GM21723 (cell line): ENCODE measurements around the gene TTC7B.

Experiments used
- ATAC-seq: cut with Tn5 transposase; IDR thresholded peaks from one replicate; pipeline ENCODE4 v1.9.1; 2021; ENCODE audit warnings: mild to moderate bottlenecking, moderate library complexity; ENCODE audit not compliant: unreplicated experiment

Gene TTC7B

GRCh38 chr14:90579816-90580215 is 236.4 kb downstream of the TTC7B start:
- no peak for ATAC-seq

- ATAC-seq = no peak
Observed at GRCh38 chr14:90579088-90579487, 237.1 kb downstream of the TTC7B start.

- ATAC-seq = no peak
Observed at GRCh38 chr14:90578283-90578985, 237.8 kb downstream of the TTC7B start.

DNA sequence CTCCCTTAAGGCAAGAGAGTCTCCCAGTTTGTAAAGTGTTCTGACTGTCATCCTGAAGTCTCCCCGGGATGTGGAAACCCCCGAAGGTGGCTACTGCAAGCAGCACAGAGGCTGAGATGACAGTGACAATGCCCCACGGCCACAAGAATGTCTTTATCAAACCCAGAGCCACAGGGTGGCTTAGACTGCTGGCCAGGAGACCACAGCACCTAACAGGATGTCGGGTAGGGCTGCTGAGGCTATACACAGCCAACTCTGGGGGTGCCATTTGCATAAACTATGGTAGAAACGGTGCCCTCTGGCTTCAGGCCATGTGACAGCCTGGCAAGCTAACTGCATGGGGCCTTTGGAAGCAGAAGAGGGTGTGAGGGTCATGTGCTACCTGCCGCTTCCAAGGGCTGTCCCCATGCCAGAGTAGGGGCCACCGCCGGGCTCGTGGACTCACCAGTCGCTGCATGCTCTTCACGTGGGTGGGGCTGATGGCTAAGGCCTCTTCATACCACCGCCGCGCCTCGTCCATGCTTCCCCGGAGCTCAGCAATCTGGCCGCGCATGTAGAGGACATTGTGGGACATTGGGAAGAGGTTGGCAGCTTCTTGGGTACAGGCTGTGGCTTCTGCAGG is 238.5 kb downstream of the TTC7B start:
- ATAC-seq = no peak

DNA sequence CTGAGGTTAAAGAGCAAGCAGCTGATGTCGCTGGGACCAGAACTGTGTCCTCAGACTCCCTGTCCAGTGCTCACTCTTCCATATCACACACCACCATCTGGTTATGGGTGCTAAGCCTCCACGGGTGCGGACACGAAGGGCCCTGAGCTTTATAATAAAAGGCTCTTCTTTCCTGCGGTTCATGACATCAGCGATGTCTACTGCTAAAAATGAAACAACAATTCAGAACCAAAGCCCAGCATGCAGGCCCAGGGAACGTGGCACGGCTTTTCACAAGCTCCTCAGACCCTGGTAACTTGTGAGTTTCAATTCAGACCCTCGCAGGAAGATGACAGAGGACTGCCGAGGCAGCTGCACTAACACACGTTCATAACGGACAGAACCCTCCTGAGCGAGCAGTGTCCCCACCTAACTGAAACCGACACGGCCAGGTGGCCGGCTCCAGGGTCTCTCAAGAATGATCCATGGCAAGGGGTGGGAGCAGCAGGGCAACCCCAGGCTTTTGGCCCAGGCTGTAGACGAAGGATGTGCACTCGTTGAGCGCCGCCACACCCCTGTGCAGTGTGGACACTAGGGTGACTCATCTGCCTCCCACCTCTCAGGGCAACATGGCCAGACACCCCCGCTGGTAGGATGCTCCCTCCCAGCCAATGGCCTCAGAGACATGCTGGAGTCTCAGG is 239.1 kb downstream of the TTC7B start:
- no peak for ATAC-seq

- no peak for ATAC-seq
Observed at GRCh38 chr14:90576581-90576980, 239.6 kb downstream of the TTC7B start.

DNA sequence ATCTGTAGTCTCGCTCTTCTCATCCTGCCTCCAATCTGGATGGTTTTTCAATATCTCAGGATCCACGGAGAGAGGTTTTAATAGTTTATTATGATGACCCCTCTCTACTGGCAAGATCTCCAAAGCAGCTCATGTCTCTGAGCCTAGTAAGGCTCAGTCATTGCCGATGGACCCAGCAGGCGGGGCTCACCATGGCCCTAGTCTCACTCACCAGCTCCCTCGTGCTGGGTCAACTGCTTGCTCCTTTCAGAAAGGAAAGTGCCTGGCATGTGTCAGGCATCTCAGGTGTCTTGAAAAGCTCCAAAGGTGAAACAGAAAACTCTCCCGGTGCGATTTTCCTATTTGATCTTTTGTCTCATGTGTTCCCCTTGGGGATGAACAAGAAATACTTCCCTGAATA is 240.4 kb downstream of the TTC7B start:
- no peak for ATAC-seq

DNA sequence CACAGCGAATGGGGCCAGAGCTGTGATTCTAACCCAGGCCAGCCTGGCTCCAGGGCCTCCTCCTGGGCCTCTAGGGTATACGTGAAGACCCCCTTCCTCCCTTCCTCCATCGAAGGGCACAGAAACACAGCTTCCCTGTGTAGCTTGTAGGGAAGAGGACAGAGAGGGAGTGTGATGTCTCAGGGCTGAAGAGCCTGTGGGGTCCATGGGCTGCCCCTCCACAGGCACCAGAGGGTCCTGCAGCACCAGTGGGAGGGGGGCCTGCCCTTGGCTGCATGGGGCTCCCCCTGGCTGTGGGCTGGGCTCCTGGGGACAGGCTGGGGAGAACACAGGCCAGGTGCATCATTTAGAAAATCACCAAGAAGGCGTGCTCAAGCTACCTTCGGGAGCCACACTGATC is 240.9 kb downstream of the TTC7B start:
- ATAC-seq = no peak

- no peak for ATAC-seq
Observed at GRCh38 chr14:90574188-90575131, 241.8 kb downstream of the TTC7B start.

GRCh38 chr14:90573385-90574105 is 242.7 kb downstream of the TTC7B start:
- ATAC-seq = no peak

DNA sequence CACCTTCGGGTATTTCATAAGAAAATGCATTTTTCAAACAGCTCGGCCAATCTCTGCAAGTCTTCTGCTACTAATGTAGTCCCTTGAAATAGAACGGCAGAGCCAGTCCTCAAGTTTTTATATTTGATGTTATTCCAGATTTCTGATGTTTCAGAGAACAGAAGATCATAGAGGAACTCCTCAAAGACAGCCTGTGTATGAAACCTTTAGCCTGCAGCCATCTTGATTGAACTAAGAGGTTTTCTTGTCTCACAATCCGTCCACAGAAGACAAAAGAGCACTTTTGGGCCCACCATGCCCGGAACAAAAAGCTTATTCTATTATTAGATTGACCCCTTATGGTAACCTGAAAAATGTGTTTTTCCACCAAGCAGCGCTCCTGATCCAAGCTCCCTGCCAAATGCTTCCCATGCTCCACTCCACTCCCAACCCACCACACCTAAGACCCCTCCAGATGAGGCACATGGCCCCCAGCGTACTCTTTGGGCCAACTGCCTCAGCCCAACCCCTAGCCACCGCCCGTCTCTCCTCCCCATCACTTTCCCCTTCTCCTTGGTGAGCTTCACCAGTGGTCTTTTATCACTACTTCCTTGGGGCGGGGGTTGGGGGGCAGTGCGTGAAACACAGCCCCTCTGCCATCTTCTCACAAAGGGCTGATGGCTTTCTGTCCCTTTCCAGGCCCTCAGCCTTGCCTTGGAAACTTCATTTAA is 243.6 kb downstream of the TTC7B start:
- ATAC-seq = no peak

GRCh38 chr14:90571149-90571947 is 244.9 kb downstream of the TTC7B start:
- no peak for ATAC-seq

DNA sequence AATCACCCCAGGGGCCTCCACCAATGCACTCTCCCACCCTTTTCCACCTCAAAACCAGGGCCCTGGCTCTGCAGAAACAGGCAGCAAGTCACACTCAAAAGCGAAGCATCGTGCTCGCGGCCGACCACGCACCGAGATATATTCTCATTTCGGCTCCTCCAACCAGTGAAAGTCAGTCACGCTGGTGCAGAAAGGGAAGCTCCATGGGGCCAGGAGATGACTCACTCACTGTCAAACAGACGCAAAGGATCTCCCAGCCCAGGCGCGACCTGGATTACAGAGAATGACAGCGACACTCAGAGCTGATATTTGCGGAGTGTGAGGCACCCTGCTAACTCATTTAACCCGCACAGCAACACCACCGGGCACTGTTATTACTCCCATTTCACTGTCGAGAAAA is 245.8 kb downstream of the TTC7B start:
- ATAC-seq = no peak

- no peak for ATAC-seq
Observed at GRCh38 chr14:90569606-90570387, 246.4 kb downstream of the TTC7B start.

DNA sequence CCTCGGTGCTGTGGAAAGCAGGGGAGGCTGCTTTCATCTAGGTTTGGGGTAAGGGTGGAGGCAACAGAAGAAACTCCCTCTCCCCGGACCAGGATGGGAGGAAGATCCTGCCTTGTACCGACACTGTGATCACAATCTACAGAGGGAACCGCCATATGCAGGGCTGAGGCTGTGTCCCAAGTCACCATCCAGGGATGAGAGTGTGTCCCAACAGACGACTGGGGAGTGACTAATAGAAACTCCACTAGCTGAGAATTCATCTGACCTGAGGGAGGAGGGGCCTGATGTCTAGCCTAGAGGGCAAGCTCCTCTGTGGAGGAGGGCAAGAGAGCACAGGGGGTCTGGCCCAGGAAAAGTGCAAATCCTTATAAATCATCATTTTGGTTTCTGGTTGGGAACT is 247.0 kb downstream of the TTC7B start:
- no peak for ATAC-seq

DNA sequence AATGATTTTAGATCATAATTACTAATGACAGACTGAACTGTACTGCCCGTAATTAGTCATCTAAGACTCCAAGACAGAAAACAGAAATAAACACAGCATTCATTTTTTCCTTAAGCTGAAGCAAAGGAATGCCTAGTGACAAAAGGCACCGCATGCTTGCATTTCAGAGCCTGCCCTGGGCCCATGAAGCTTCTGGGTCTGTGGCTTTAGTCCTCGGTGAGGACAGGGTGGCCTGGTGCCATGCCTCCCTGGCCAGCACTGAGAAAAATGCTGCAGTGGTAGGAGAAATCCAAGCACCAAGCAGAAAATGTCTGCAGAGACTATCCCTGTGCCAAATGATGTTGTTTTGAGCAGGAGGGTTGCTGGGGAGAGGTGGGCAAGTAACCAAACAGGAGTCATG is 247.8 kb downstream of the TTC7B start:
- ATAC-seq = no peak

GRCh38 chr14:90567991-90568390 is 248.2 kb downstream of the TTC7B start:
- no peak for ATAC-seq

- ATAC-seq = no peak
Observed at GRCh38 chr14:90567191-90567590, 249.0 kb downstream of the TTC7B start.
